ENCODE results near the gene IGFN1.

DNA sequence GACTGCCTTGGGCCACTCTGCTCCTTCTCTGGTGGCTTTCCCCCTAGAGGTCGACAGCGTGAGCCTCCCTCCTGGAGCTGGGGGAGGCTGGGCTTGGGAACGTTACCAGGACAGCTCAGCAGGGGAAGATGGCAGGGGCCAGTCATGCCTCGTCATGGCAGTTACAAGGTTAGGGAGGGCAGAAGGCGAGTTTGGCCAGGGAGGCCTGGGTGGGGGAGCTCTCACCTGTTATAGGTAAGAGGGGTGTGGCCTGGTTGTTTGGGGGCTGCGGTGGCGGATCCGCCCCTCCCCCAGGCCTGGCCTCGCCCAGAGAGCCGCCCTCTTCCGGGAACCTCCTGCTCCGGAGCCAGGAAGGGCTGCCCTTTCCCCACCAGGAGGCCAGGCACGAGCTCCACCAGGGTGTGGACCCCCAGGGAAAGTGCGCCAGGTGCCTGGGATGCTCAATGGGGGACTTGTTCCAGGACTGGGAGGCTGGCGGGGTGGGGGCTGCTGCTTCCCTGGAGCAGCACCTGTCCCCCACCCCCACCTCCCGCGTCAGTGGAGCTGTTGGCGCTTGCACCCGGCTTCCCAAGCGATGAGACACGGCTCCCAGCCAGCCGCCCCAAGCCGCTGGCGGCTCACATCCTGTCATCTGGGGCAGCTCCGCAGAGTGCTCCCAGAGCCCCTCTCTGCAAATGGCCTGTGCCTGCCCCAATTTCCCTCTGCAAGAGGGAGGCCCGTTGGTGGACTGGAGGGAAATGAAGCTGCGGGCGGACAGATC lies 69.0 kb downstream of the IGFN1 start:
- TF ChIP-seq, protein P1, sequence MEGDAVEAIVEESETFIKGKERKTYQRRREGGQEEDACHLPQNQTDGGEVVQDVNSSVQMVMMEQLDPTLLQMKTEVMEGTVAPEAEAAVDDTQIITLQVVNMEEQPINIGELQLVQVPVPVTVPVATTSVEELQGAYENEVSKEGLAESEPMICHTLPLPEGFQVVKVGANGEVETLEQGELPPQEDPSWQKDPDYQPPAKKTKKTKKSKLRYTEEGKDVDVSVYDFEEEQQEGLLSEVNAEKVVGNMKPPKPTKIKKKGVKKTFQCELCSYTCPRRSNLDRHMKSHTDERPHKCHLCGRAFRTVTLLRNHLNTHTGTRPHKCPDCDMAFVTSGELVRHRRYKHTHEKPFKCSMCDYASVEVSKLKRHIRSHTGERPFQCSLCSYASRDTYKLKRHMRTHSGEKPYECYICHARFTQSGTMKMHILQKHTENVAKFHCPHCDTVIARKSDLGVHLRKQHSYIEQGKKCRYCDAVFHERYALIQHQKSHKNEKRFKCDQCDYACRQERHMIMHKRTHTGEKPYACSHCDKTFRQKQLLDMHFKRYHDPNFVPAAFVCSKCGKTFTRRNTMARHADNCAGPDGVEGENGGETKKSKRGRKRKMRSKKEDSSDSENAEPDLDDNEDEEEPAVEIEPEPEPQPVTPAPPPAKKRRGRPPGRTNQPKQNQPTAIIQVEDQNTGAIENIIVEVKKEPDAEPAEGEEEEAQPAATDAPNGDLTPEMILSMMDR (IDR thresholded peaks at IDR 0.05) = no peak
- no peak for TF ChIP-seq ZFX (IDR thresholded peaks at IDR 0.05; ENCODE audit: borderline replicate concordance)

All from 22Rv1 (cell line).